Esophagus squamous epithelium (tissue), 4 donors: ENCODE data around the gene IL10RA.

ENCODE experiments used
- POLR2A ChIP-seq, 4 donors: fragments of 450-650 bp; IDR thresholded peaks; one replicate each; pipeline ENCODE4 v1.6.1; 2017; ENCODE audit warnings: antibody characterized with exemption in 4 of 4, mild to moderate bottlenecking in 4 of 4, moderate library complexity in 3 of 4
- TF ChIP-seq, protein P1 (sequence below), 6 experiments: fragments of 450-650 bp in 4 of 6; fragments of 200-600 bp in 2 of 6; sonication (generic) in 2 of 6; IDR thresholded peaks; one replicate each; pipeline ENCODE4 v1.5.1; 2016 to 2019; ENCODE audit warnings: antibody characterized with exemption in 6 of 6, mild to moderate bottlenecking in 4 of 6, moderate library complexity in 4 of 6

- TF ChIP-seq, protein P1, sequence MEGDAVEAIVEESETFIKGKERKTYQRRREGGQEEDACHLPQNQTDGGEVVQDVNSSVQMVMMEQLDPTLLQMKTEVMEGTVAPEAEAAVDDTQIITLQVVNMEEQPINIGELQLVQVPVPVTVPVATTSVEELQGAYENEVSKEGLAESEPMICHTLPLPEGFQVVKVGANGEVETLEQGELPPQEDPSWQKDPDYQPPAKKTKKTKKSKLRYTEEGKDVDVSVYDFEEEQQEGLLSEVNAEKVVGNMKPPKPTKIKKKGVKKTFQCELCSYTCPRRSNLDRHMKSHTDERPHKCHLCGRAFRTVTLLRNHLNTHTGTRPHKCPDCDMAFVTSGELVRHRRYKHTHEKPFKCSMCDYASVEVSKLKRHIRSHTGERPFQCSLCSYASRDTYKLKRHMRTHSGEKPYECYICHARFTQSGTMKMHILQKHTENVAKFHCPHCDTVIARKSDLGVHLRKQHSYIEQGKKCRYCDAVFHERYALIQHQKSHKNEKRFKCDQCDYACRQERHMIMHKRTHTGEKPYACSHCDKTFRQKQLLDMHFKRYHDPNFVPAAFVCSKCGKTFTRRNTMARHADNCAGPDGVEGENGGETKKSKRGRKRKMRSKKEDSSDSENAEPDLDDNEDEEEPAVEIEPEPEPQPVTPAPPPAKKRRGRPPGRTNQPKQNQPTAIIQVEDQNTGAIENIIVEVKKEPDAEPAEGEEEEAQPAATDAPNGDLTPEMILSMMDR (IDR thresholded peaks at IDR 0.05), result no peak
- TF ChIP-seq POLR2A (IDR thresholded peaks at IDR 0.05), result no peak
These were observed 19.3 kb upstream of the IL10RA start for GRCh38 chr11:117966908-117967307.
